ENCODE data around the gene MAP4K2. TPM values are rescaled to one million over a fixed set of nuclear protein-coding genes. Genes with fewer than 3 reads are reported as not detected.
A peak's percentile ranks its signal among the peaks of the same experiment; 100 is the strongest.
"Not testable (repeated sequence)": the region's sequence is repeated elsewhere in the genome, so short reads cannot be mapped to it uniquely, and the experiment has no call there.

MAP4K2 gene
- total RNA-seq: 10 to 100 TPM; 54.0 to 57.3 TPM

DNA sequence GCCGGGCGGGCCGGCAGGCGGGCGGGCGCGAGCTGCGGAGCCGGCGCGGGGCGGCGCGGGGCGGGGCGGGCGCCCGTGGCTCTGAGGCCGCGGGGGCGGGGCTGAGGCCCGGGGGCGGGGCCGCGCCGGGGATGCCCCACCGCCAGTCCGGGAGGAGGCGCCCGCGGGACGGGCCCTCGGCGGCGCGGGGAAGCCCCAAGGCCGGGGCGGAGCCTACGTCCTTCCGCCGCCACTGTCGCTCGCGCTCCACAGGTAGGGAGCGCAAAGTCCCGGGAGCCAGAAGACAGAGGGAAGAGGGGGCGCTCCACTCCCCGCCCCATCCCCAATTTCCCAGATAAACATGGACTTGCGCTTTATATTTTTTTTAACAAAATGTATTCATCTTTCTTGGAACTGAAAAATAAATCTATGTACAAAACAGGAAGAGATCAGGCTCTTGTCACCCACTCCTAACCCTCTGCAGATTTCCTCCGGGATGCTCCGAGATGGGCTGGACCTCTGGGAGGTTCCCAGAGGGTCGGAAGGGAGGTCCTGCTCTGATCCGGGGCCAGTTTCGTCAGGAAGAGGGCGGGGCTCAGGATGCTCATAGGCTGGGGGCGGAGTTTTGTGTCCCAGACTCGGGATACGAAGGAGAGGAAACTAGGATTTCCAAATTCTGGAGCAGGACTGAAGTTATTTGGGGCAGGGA lies at the start of gene MAP4K2:
TSS of gene MAP4K2 (minus strand) at position 57 of the 688 bp plus-strand sequence. CDS start 65 bp downstream, outside the sequence.
- POLR2A ChIA-PET: interaction anchor here (0.5 to 1.0 kb wide), 2 partner anchors 24 to 371 kb away, joined by 4 to 7 read pairs; no protein-coding TSS in a partner anchor
- Mint-ChIP-seq H3K27ac (peak within 1 kb of the TSS; percentile 90), H3K27me3 (no peaks in the 10 kb centered on the region), H3K9me3 (ENCODE audit: low read depth) (no peaks in the 10 kb centered on the region), H3K36me3 (ENCODE audit: low read depth) (peaks cover 22% of the 10 kb centered on the region), H3K4me1 (peaks cover 27% of the 10 kb centered on the region), H3K4me3 (peak within 1 kb of the TSS; percentile 75)
- CTCF ChIA-PET: interaction anchor here (0.5 to 1.4 kb wide), 4 partner anchors 39 to 458 kb away, joined by 3 read pairs; partner anchors contain the start of genes POLA2 and PPP2R5B
- intact Hi-C loops (cut with DNase I, micrococcal nuclease): loop anchor here (1.0 to 5.0 kb wide), 9 partner anchors 24 to 562 kb away; partner anchors contain the start of genes ATG2A (in 1 of the 2), CDCA5 (in 1 of the 2), EHD1 (in 1 of the 2) and FAU (in 1 of the 2)
- DNase-seq (peak; percentile 92), ATAC-seq (peak; percentile 93)

DNA sequence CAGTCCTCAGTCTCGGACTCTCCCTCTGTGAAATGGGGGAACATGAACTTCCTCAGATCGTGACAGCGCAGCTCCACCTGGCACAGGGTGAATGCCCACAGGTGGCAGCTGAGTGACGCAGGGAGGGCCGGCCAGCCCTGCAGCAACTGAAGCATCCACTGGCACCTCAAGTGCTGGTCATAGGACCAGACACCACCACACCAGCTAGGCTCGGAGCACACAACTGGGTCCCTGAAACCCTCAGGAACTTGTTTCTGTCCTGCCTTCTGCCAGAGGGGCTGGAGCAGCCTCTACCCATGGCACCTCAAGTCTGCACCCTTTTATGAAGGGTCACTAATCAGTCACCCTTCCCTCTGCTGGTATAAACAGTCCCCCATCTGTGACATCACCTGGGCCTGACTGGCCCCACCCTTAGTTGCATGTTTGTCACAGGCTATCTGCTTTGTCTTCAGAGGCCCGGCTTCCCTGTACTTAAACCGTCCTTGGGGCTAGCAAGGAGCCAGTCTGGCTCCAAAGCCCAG lies 48.9 kb upstream of the MAP4K2 start:
- ChIA-PET CTCF (interaction anchor here (1.1 to 15.7 kb wide), 8 partner anchors 5 to 265 kb away, joined by 3 to 377 read pairs (median 9); partner anchors contain the start of gene ZNHIT2), POLR2A (interaction anchor here (1.0 to 1.8 kb wide), 2 partner anchors 8 to 9 kb away, joined by 3 to 14 read pairs; no protein-coding TSS in a partner anchor)
- intact Hi-C loops (cut with DNase I, micrococcal nuclease): loop anchor here in 1 of 2 experiments (2.0 kb wide), 1 partner anchor 17 kb away; no protein-coding TSS in a partner anchor
- Mint-ChIP-seq H3K4me3 (peak overlapping the region; percentile 11), H3K9me3 (ENCODE audit: low read depth) (no peaks in the 10 kb centered on the region), H3K27ac (peak overlapping the region; percentile 76), H3K4me1 (peaks cover 91% of the 10 kb centered on the region), H3K36me3 (ENCODE audit: low read depth) (peaks cover 35% of the 10 kb centered on the region), H3K27me3 (no peaks in the 10 kb centered on the region)
- ATAC-seq (no peak), DNase-seq (peak; percentile 44)

DNA sequence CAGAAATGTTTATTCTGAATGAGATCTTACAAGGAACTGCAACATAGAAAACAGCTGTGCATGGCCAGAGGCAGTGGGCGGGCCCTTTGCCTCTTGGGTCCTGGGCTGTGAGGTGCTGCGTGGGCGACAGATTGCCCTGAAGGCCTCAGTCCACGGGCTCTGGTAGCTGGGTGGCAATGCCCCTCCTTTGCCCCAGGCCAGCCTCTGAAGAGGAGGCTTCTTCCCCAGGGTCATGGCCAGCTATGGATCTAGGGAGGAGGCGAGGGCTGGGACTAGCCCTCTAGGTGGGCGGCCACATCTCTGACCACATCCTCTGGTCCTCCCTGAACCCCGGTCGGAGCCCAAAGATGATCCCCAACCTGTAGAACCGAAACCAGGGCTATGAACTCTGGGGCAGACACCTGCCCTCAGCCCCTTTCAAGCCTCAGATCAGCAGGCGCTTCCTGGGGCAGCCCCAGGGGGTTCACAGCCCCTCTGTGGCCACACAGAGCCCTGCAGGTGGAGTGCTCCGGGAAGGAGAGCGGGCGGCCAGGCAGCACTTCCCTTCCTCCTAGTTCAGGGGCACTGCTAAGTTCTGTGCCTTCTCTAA lies 48.1 kb upstream of the MAP4K2 start:
- ChIA-PET CTCF (interaction anchor here (0.6 to 15.7 kb wide), 12 partner anchors 6 to 349 kb away, joined by 3 to 377 read pairs (median 5); partner anchors contain the start of gene ZNHIT2), POLR2A (interaction anchor here (0.6 to 1.8 kb wide), 5 partner anchors 9 to 86 kb away, joined by 3 to 14 read pairs (median 3); no protein-coding TSS in a partner anchor)
- Mint-ChIP-seq H3K4me1 (peaks cover 83% of the 10 kb centered on the region), H3K27me3 (no peaks in the 10 kb centered on the region), H3K36me3 (ENCODE audit: low read depth) (peaks cover 28% of the 10 kb centered on the region), H3K4me3 (peak overlapping the region; percentile 11), H3K9me3 (ENCODE audit: low read depth) (no peaks in the 10 kb centered on the region), H3K27ac (peak overlapping the region; percentile 76)
- ATAC-seq: peak; percentile 52
- intact Hi-C loops (cut with DNase I, micrococcal nuclease): no loop called here
- DNase-seq: peak; percentile 81

DNA sequence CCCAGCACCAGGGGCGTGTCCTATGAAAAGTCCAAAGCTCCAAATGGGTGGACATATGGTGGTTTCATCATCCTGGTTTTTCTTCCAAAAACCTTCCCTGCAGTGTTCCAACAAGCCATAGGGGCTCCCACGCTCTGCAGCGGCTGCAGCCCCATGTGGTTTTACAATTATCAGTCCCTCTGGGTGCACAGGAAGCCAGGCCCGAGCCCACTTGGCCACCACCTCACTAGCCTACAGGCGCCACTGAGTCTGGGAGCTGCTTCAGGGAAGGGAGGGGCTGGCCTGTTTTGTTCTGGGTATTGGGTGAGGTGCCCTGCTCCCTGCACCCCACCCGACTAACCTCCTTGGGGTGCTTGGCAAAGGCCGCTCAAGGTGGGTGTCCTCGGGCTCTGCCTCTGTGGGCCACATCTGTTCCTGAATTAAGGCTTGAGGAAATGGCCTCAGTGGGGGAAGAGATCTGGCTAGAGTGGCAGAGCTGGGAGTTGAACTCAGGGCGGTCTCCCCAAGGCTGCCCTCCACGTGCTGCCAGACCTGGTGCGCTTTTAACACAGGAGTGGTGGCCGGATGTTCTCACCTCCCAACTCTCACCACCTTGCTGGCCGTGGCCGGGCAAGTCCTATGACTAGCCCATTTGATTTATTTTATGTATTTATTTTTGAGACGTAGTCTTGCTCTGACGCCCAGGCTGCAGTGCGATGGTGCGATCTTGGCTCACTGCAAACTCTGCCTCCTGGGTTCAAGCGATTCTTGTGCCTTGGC lies 46.8 kb upstream of the MAP4K2 start:
- H3K27me3 Mint-ChIP-seq: no peaks in the 10 kb centered on the region
- H3K4me1 Mint-ChIP-seq: peaks cover 76% of the 10 kb centered on the region
- intact Hi-C loops (cut with DNase I, micrococcal nuclease): loop anchor here in 1 of 2 experiments (5.0 kb wide), 1 partner anchor 163 kb away; the partner anchor contains the start of gene ARL2
- ChIA-PET CTCF (interaction anchor here (0.6 to 15.7 kb wide), 15 partner anchors 7 to 485 kb away, joined by 3 to 377 read pairs (median 6); partner anchors contain the start of gene EHD1), POLR2A (interaction anchor here (1.1 to 3.6 kb wide), 4 partner anchors 10 to 15 kb away, joined by 3 to 16 read pairs (median 10); no protein-coding TSS in a partner anchor)
- peak overlapping the region; percentile 71 for H3K27ac Mint-ChIP-seq
- H3K9me3 Mint-ChIP-seq (ENCODE audit: low read depth): no peaks in the 10 kb centered on the region
- no peak for ATAC-seq
- DNase-seq: no peak
- no peak overlapping the region for H3K4me3 Mint-ChIP-seq
- H3K36me3 Mint-ChIP-seq (ENCODE audit: low read depth): peaks cover 15% of the 10 kb centered on the region

DNA sequence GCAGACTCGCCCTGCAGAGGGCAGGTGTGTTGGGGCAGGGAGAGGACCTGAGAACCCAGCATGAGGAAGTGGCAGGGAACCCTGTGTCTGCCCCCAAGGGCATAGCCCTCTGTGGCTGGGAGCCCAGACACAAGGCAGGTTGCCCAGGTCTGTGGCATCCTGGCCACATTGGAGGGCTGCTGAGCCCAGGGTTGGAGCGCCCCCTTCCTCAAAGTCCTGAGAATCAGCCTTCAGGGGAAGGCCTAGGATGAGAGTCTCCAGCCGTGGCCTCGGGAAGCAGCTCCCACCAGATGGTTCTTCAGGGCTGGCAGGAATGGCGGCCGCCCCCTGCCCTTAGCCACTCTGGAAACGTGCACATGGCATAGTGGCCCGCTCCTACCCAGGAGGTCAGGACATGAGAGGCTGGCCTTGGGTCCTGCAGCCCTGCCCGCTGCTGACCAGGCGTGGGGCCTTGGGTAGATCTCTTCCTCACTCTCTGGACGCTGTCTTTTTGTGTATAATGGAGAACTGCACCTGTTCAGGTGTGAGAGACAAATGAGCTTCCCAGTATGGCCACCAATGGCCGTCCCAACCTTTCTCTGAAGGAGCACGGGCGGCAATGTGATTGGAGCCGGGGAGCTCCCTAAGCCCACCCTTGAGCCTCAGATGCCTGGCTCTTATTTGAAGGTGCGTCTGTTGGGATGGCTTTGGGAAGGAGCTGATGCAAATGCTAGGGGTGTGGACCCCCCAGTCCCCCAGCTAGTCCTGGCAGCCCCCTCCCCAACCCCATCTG lies 46.0 kb upstream of the MAP4K2 start:
- Mint-ChIP-seq H3K27me3 (no peaks in the 10 kb centered on the region), H3K27ac (peak overlapping the region; percentile 53), H3K4me1 (peaks cover 69% of the 10 kb centered on the region), H3K9me3 (ENCODE audit: low read depth) (no peaks in the 10 kb centered on the region), H3K36me3 (ENCODE audit: low read depth) (peaks cover 8% of the 10 kb centered on the region), H3K4me3 (no peak overlapping the region)
- no peak for ATAC-seq
- peak; percentile 43 for DNase-seq
- POLR2A ChIA-PET: interaction anchor here (1.0 to 3.6 kb wide), 6 partner anchors 11 to 30 kb away, joined by 4 to 16 read pairs (median 7); partner anchors contain the start of gene EHD1
- intact Hi-C loops (cut with DNase I, micrococcal nuclease): loop anchor here in 1 of 2 experiments (5.0 kb wide), 1 partner anchor 163 kb away; the partner anchor contains the start of gene ARL2
- CTCF ChIA-PET: interaction anchor here (0.7 to 15.7 kb wide), 19 partner anchors 8 to 261 kb away, joined by 3 to 377 read pairs (median 6); partner anchors contain the start of genes ARL2, EHD1 and MEN1

DNA sequence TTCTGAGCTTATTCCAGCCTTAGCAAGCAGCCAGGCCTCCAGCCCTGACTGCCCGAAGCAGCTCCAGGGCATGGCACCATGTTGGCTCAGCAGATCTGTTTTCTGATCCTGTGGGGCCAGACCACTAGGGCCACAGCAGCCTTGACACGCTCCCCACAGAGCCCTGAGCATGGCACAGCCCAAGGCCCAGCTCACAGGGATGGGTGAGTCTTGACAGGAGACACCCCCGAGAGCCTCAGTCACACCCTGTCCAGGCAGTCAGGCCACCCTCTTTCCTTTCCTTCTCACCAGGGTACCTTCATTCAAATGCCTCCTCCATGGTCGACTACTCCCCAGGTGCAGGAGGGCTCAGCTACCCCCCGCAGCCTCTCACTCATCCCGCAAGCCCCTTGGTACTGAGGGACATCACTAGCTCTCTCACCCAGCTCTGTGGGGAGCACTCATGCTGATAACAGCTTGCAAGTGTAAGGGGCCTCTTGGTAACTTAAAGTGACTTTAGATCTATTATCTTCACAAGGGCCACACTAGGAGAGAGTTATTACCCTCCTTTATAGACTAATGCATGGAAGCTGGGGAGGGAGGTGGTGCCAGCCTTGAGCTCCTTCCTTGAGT lies 45.3 kb upstream of the MAP4K2 start:
- intact Hi-C loops (cut with DNase I, micrococcal nuclease): loop anchor here in 1 of 2 experiments (5.0 kb wide), 1 partner anchor 164 kb away; the partner anchor contains the start of gene ARL2
- POLR2A ChIA-PET: interaction anchor here (0.6 to 3.6 kb wide), 8 partner anchors 11 to 245 kb away, joined by 3 to 16 read pairs (median 7); partner anchors contain the start of gene EHD1
- H3K27ac Mint-ChIP-seq: no peak overlapping the region

DNA sequence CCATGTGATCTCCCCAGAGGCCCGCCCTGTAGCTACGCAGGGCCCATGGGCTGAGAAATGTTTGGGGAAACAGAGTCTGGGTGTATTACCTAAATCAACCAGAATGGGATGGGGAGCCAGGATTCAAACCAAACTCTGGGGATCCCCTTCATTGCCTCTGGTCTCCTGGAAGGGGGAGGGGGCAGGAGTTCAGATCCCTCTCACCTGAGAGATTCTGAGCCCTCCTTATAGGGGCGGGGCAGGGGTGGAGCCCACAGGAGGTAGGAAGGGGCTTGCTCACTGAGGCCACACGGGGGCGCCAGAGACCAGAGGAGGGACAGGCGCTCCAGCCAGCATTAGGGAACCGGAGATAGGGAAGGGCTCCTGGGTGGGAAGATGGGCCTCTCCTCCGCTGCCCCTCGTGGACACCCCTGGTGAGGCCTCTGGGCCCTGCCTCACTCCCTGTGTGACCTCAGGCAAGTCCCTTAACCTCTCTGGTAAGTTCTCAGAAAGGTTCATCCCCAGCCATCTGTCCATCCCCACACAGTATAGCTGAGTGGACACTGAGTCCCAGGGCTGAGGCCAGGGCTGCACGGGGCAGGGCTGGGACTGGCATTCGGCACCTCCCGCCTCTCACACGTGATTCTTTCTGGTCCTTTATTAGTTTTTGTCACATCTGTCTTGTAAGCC lies 44.1 kb upstream of the MAP4K2 start:
- no peak overlapping the region for H3K4me3 Mint-ChIP-seq
- CTCF ChIA-PET: interaction anchor here (0.6 to 15.7 kb wide), 20 partner anchors 10 to 542 kb away, joined by 3 to 377 read pairs (median 5); partner anchors contain the start of genes EHD1, GPHA2 and ZNHIT2
- ATAC-seq (peak; percentile 75), DNase-seq (peak; percentile 96)
- intact Hi-C loops (cut with DNase I, micrococcal nuclease): loop anchor here (1.0 to 5.0 kb wide), 10 partner anchors 14 to 270 kb away; partner anchors contain the start of genes ARL2 (in 2 of the 2), ZNHIT2 (in 2 of the 2), ATG2A (in 1 of the 2) and EHD1 (in 1 of the 2)
- no peaks in the 10 kb centered on the region for H3K9me3 Mint-ChIP-seq (ENCODE audit: low read depth)
- H3K36me3 Mint-ChIP-seq (ENCODE audit: low read depth): no peaks in the 10 kb centered on the region
- H3K4me1 Mint-ChIP-seq: peaks cover 54% of the 10 kb centered on the region
- no peaks in the 10 kb centered on the region for H3K27me3 Mint-ChIP-seq
- POLR2A ChIA-PET: interaction anchor here (1.2 to 3.6 kb wide), 5 partner anchors 13 to 31 kb away, joined by 3 to 16 read pairs (median 7); partner anchors contain the start of gene EHD1
- no peak overlapping the region for H3K27ac Mint-ChIP-seq

More for the DNA sequence above, 45.3 kb upstream of the MAP4K2 start:
- CTCF ChIA-PET: interaction anchor here (0.6 to 15.7 kb wide), 24 partner anchors 8 to 483 kb away, joined by 3 to 377 read pairs (median 5); partner anchors contain the start of genes ARL2, EHD1, GPHA2 and MEN1
- Mint-ChIP-seq H3K36me3 (ENCODE audit: low read depth) (peaks cover 5% of the 10 kb centered on the region), H3K9me3 (ENCODE audit: low read depth) (no peaks in the 10 kb centered on the region), H3K27me3 (no peaks in the 10 kb centered on the region), H3K4me3 (no peak overlapping the region), H3K4me1 (peaks cover 66% of the 10 kb centered on the region)
- no peak for ATAC-seq
- DNase-seq: peak; percentile 13

DNA sequence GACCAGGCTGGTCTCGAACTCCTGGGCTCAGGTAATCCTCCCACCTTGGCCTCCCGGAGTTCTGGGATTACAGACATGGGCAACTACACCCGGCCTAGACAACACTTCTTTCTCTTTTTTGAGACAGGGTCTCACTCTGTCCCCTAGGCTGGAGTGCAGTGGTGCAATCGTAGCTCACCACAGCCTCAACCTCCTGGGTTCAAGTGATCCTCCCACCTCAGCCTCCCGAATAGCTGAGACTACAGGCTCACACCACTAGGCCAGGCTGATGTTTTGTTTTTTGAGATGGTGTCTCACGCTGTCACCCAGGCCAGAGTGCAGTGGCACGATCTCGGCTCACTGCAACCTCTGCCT lies 42.7 kb upstream of the MAP4K2 start:
- H3K4me3 Mint-ChIP-seq; POLR2A ChIA-PET; ATAC-seq; DNase-seq; H3K27ac Mint-ChIP-seq; H3K27me3 Mint-ChIP-seq; H3K36me3 Mint-ChIP-seq (ENCODE audit: low read depth); H3K9me3 Mint-ChIP-seq (ENCODE audit: low read depth): not testable (repeated sequence)
- peaks cover 40% of the 10 kb centered on the region for H3K4me1 Mint-ChIP-seq
- intact Hi-C loops (cut with DNase I, micrococcal nuclease): loop anchor here (2.0 to 5.0 kb wide), 4 partner anchors 15 to 271 kb away; partner anchors contain the start of genes ARL2 (in 1 of the 2), SF1 (in 1 of the 2) and ZNHIT2 (in 1 of the 2)
- CTCF ChIA-PET: interaction anchor here (0.5 to 15.7 kb wide), 8 partner anchors 9 to 324 kb away, joined by 3 to 377 read pairs (median 4); partner anchors contain the start of gene SPDYC

All from activated CD4-positive, alpha-beta T cell treated with anti-CD3 and anti-CD28 coated beads for 36 hours (primary cell).